ENCODE results near the gene SRGAP3.
"Not testable (repeated sequence)": the region's sequence is repeated elsewhere in the genome, so short reads cannot be mapped to it uniquely, and the experiment has no call there.

SRGAP3 gene

DNA sequence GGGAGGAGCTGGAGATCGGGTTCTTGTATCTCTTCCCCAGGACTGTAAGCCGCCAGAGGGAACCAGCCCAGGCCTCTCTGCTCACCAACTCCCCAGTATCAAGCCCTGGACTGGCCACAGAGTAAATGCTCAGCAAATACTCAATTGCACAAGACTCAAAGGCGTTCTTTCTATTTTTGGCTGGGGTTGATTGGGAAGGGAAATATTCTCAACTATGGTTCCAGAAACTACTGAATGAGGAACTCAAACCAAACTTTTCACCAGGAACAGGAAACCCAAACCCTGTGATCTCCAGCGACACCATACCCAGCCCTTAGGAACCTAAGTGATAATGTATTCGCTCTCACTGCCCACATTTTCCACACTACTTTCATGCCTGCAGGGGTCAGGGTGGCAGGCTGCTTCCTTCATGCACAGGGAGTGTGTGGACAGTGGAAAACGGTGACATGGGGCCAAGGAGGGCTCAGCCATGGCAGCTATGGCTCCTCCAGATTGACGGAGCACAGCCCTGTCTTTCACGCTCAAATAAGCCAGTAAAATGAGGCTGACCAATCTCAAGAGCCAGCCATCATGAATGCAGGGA lies 161.5 kb downstream of the SRGAP3 start:
- no peaks in the 10 kb centered on the region; the same call in 1 of the 2 replicates for H3K27me3 ChIP-seq (ENCODE audit: low read depth, low read length)
- no peaks in the 10 kb centered on the region; the same call in 1 of the 2 replicates for H4K20me1 ChIP-seq (ENCODE audit: insufficient read depth, low read length)
- H3K36me3 ChIP-seq (replicated peaks; ENCODE audit: low read depth, low read length), result no peaks in the 10 kb centered on the region
- H3K9ac ChIP-seq (ENCODE audit: low read length), result no peak overlapping the region
- TF ChIP-seq EZH2phosphoT487 (IDR thresholded peaks at IDR 0.05; ENCODE audit: low read depth), result no peak
- TF ChIP-seq, protein P1, sequence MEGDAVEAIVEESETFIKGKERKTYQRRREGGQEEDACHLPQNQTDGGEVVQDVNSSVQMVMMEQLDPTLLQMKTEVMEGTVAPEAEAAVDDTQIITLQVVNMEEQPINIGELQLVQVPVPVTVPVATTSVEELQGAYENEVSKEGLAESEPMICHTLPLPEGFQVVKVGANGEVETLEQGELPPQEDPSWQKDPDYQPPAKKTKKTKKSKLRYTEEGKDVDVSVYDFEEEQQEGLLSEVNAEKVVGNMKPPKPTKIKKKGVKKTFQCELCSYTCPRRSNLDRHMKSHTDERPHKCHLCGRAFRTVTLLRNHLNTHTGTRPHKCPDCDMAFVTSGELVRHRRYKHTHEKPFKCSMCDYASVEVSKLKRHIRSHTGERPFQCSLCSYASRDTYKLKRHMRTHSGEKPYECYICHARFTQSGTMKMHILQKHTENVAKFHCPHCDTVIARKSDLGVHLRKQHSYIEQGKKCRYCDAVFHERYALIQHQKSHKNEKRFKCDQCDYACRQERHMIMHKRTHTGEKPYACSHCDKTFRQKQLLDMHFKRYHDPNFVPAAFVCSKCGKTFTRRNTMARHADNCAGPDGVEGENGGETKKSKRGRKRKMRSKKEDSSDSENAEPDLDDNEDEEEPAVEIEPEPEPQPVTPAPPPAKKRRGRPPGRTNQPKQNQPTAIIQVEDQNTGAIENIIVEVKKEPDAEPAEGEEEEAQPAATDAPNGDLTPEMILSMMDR (IDR thresholded peaks at IDR 0.05; ENCODE audit: low read depth, low read length), result no peak
- no peaks in the 10 kb centered on the region; the same call in 1 of the 2 replicates for H3K4me1 ChIP-seq (ENCODE audit: low read length)
- no peak overlapping the region for H3K4me2 ChIP-seq (ENCODE audit: low read length)
- no peaks in the 10 kb centered on the region for H3K9me3 ChIP-seq (ENCODE audit: insufficient read depth, low read length)
- no peaks in the 10 kb centered on the region for H3K79me2 ChIP-seq (ENCODE audit: low read length)
- H3K27ac ChIP-seq (ENCODE audit: low read length), result no peak overlapping the region
- no peak overlapping the region for H3K4me3 ChIP-seq (ENCODE audit: low read length)
- no peak overlapping the region for H2AFZ ChIP-seq (ENCODE audit: low read depth, low read length)

DNA sequence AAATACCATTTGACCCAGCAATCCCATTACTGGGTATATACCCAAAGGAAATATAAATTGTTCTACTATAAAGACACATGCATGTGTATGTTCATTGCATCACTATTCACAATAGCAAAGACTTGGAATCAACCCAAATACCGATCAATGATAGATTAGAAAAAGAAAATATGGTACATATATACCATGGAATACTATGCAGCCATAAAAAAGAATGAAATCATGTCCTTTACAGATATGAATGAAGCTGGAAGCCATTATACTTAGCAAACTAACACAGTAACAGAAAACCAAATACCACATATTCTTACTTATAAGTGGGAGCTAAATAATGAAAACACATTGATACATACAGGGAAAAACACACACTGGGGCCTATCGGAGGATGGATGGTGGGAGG lies 164.0 kb downstream of the SRGAP3 start:
- H3K36me3 ChIP-seq (replicated peaks; ENCODE audit: low read depth, low read length); H3K27me3 ChIP-seq (ENCODE audit: low read depth, low read length); H3K79me2 ChIP-seq (ENCODE audit: low read length); H2AFZ ChIP-seq (ENCODE audit: low read depth, low read length); H3K4me3 ChIP-seq (ENCODE audit: low read length); H3K4me2 ChIP-seq (ENCODE audit: low read length); H4K20me1 ChIP-seq (ENCODE audit: insufficient read depth, low read length); H3K27ac ChIP-seq (ENCODE audit: low read length); H3K9me3 ChIP-seq (ENCODE audit: insufficient read depth, low read length); H3K9ac ChIP-seq (ENCODE audit: low read length): not testable (repeated sequence)
- peaks cover 11% of the 10 kb centered on the region for H3K4me1 ChIP-seq (ENCODE audit: low read length)

DNA sequence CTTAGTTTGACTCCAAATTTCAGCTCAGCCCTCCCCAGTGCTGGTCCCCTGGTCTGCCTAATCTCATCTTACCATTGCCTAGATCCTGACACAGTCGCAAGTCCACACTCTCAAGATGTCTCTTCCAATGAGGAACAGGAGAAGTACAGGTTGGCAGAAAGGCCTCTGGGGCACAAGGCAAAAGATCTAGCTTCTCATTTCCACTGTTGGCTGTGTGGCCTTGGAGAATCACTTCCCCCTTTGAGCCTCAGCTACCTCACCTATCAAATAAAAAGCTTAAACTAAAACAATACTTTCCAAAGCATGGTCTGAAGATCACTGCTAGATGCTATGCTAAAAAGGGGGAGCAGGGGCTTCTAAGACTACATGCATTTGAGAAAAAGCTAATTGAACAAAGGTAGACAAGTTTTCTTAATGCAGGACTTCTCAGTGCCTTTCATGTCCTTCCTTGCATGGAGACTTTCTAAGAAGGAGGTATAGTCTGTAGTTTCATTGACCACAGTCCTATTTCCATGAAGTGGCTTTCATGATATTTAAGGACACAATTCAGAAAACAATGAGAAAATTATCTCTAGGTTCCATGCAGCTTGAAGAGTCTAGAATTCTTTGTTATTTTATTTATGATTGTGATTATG lies 168.1 kb downstream of the SRGAP3 start:
- Histone ChIP-seq H3K9ac (ENCODE audit: low read length) (no peak overlapping the region), H3K27ac (ENCODE audit: low read length) (no peak overlapping the region), H3K4me1 (ENCODE audit: low read length) (peaks cover 28% of the 10 kb centered on the region), H4K20me1 (ENCODE audit: insufficient read depth, low read length) (no peaks in the 10 kb centered on the region), H3K4me3 (ENCODE audit: low read length) (no peak overlapping the region), H2AFZ (ENCODE audit: low read depth, low read length) (no peak overlapping the region), H3K36me3 (replicated peaks; ENCODE audit: low read depth, low read length) (no peaks in the 10 kb centered on the region), H3K27me3 (ENCODE audit: low read depth, low read length) (no peaks in the 10 kb centered on the region), H3K4me2 (ENCODE audit: low read length) (no peak overlapping the region), H3K79me2 (ENCODE audit: low read length) (no peaks in the 10 kb centered on the region), H3K9me3 (ENCODE audit: insufficient read depth, low read length) (no peaks in the 10 kb centered on the region)
- TF ChIP-seq, protein P1 (IDR thresholded peaks at IDR 0.05; ENCODE audit: low read depth, low read length), result no peak
- no peak for TF ChIP-seq EZH2phosphoT487 (IDR thresholded peaks at IDR 0.05; ENCODE audit: low read depth)

DNA sequence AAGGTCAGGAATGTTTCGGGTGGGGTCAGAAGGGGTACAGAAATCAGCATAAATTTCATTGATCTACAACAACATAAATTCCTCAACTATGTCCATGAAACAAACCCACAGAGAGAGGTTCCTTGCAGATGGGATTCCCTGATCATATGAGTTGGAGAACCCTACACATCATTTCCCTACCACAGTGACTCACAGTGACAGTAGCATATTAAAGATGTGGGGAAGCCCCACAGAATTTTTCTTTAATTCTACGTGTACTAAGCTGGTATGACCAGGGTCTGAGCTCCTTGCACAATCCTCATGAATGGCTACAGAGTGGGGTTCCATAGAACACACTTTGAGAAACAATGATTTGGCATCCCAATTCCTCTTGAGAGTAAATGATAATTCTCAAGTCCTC lies 169.3 kb downstream of the SRGAP3 start:
- Histone ChIP-seq H3K9ac (ENCODE audit: low read length) (no peak overlapping the region), H2AFZ (ENCODE audit: low read depth, low read length) (no peak overlapping the region), H3K27ac (ENCODE audit: low read length) (no peak overlapping the region)

More for the DNA sequence above, 169.3 kb downstream of the SRGAP3 start:
- TF ChIP-seq, protein P1 (IDR thresholded peaks at IDR 0.05; ENCODE audit: low read depth, low read length), result no peak
- no peak for TF ChIP-seq EZH2phosphoT487 (IDR thresholded peaks at IDR 0.05; ENCODE audit: low read depth)
- H3K79me2 ChIP-seq (ENCODE audit: low read length), result no peaks in the 10 kb centered on the region
- H4K20me1 ChIP-seq (ENCODE audit: insufficient read depth, low read length), result no peaks in the 10 kb centered on the region
- peak overlapping the region; percentile 7; the same call in 1 of the 2 replicates for H3K4me2 ChIP-seq (ENCODE audit: low read length)
- H3K36me3 ChIP-seq (replicated peaks; ENCODE audit: low read depth, low read length), result no peaks in the 10 kb centered on the region
- peaks cover 28% of the 10 kb centered on the region for H3K4me1 ChIP-seq (ENCODE audit: low read length)
- no peaks in the 10 kb centered on the region for H3K9me3 ChIP-seq (ENCODE audit: insufficient read depth, low read length)
- H3K4me3 ChIP-seq (ENCODE audit: low read length), result no peak overlapping the region
- H3K27me3 ChIP-seq (ENCODE audit: low read depth, low read length), result no peaks in the 10 kb centered on the region

All from OCI-LY3 (cell line).